CD4-positive, alpha-beta T cell treated with Interferon alpha-2 for 1 hour (primary cell): ENCODE results near the gene CYBA.
A peak's percentile ranks its signal among the peaks of the same experiment; 100 is the strongest.
"Not testable (repeated sequence)": the region's sequence is repeated elsewhere in the genome, so short reads cannot be mapped to it uniquely, and the experiment has no call there.

Experiments
- DNase-seq, 2 donors: peaks; one replicate each; pipeline ENCODE4 v3.0.0-alpha.2; 2020 to 2022

Gene CYBA

GRCh38 chr16:88686062-88686438 lies 35.2 kb upstream of the CYBA start:
- no peak for DNase-seq

GRCh38 chr16:88685156-88686061 lies 34.6 kb upstream of the CYBA start:
- peak; percentile 52 to 62 for DNase-seq

- no peak for DNase-seq
These were observed 33.8 kb upstream of the CYBA start for GRCh38 chr16:88684569-88685155.

GRCh38 chr16:88681709-88682451 lies 31.0 kb upstream of the CYBA start:
- peak; percentile 55 to 77 for DNase-seq

- DNase-seq: peak; percentile 49 to 68
These were observed 30.3 kb upstream of the CYBA start for GRCh38 chr16:88681084-88681680.

GRCh38 chr16:88680554-88681083 lies 29.8 kb upstream of the CYBA start:
- no peak for DNase-seq

GRCh38 chr16:88678224-88678979 lies 27.5 kb upstream of the CYBA start:
- no peak for DNase-seq

- DNase-seq: no peak
These were observed 26.9 kb upstream of the CYBA start for GRCh38 chr16:88677721-88678120.

GRCh38 chr16:88676502-88677242 lies 25.8 kb upstream of the CYBA start:
- no peak for DNase-seq

- no peak for DNase-seq
These were observed 23.0 kb upstream of the CYBA start for GRCh38 chr16:88673716-88674379.

- DNase-seq: no peak
These were observed 21.9 kb upstream of the CYBA start for GRCh38 chr16:88672776-88673175.

GRCh38 chr16:88671806-88672205 lies 21.0 kb upstream of the CYBA start:
- DNase-seq: no peak

GRCh38 chr16:88669980-88670379 lies 19.1 kb upstream of the CYBA start:
- no peak for DNase-seq

- DNase-seq: not testable (repeated sequence)
These were observed 18.6 kb upstream of the CYBA start for GRCh38 chr16:88669493-88669892.

GRCh38 chr16:88667461-88667860 lies 16.6 kb upstream of the CYBA start:
- DNase-seq: no peak

- DNase-seq: no peak
These were observed 14.7 kb upstream of the CYBA start for GRCh38 chr16:88665570-88665969.

GRCh38 chr16:88665148-88665547 lies 14.3 kb upstream of the CYBA start:
- DNase-seq: no peak

GRCh38 chr16:88662843-88663606 lies 12.2 kb upstream of the CYBA start, which contains the start of gene MVD:
TSS of gene MVD (minus strand) at chr16:88663091. CDS start at chr16:88663080, 11 bp downstream.
- DNase-seq: peak; percentile 96 to 97

- peak in 1 of 2 donors; percentile 25 for DNase-seq
These were observed 11.5 kb upstream of the CYBA start for GRCh38 chr16:88662222-88662842.
